ENCODE measurements around the gene VPS4A.
A peak's percentile ranks its signal among the peaks of the same experiment; 100 is the strongest.

VPS4A gene

GRCh38 chr16:69306031-69306430 lies 5.1 kb upstream of the VPS4A start:
- FAIRE-seq (no peak), DNase-seq (ENCODE audit: insufficient read length, low spot score) (no peak)

DNA sequence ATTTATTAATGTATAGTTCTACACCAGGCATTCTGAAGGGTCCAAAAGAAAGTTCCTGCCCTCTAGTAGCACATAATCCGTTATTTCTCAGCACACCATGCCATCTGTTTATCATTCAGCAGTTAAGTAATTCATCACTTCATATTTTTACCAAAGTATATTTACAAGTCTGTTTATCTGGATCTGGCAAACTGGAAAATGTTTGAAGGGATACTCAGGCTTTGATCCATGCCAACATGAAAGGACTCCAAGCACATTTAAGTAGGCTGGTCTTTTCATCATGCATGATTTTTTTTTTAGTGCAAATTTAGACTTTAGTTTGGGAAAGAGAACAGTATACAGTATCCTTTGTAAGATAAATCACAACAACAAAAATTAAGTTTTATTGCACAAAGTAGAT lies 4.1 kb upstream of the VPS4A start:
- FAIRE-seq (no peak), DNase-seq (ENCODE audit: insufficient read length, low spot score) (no peak)

- no peak for DNase-seq (ENCODE audit: insufficient read length, low spot score)
- no peak for FAIRE-seq
These were observed 3.3 kb upstream of the VPS4A start for GRCh38 chr16:69307856-69308255.

GRCh38 chr16:69309316-69309715 lies 1.8 kb upstream of the VPS4A start:
- no peak for FAIRE-seq
- DNase-seq (ENCODE audit: insufficient read length, low spot score): no peak

GRCh38 chr16:69311533-69312387 lies 610 bp downstream of the VPS4A start:
- FAIRE-seq: peak; percentile 54
- peak; percentile 37 for DNase-seq (ENCODE audit: insufficient read length, low spot score)

DNA sequence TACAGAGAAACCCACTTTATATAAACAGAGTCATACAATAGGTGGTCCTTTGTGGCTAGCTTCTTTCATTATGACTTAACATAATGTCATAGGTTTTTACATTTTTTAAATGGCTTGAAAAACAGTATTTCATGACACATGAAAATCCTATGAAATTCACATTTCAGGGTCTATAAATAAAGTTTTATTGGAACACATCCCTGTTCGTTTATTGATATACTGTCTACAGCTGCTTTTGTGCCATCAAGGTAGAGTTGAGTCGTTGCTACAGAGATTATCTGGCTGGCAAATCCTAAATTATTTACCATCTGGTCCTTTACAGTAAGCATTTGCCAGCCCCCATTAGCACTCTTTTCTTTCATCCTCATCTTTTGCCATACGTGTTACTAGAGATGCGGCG lies 2.3 kb downstream of the VPS4A start:
- FAIRE-seq: no peak
- DNase-seq (ENCODE audit: insufficient read length, low spot score): no peak

- no peak for FAIRE-seq
- DNase-seq (ENCODE audit: insufficient read length, low spot score): no peak
These were observed 3.4 kb downstream of the VPS4A start for GRCh38 chr16:69314534-69314933.

DNA sequence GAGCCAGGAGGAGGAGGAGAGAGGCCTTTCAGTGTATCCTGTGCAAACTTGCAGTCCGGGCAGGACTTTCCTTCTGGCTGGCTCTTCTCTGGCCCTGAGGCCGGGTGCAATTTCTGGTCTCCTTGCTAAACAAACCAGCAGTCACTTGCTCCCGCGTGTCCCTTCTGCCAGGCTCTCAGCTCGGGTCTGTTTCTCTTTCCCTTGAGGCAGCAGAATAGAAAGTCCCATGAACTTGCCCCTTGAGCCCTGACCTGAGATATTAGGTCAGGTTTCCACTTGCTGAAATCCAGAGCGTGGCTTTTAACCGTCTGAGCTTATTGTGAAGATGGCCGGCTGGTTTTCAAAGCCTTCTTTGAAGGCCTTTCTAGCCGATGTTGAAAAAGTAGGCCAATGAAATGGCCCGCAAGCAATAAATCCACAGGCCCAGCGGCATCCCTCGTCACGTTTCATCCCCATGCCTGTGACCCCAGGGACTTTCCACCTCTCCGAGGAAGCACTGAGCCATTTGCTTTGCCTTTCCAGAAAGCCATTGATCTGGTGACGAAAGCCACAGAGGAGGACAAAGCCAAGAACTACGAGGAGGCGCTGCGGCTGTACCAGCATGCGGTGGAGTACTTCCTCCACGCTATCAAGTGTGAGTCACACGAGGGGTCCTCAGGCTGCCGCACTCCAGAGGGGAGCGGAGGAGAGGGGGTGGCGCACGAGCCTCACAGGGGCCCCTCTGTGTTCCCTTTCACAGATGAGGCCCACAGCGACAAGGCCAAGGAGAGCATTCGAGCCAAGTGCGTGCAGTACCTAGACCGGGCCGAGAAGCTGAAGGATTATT lies 4.5 kb downstream of the VPS4A start:
- DNase-seq (ENCODE audit: insufficient read length, low spot score) (no peak), FAIRE-seq (no peak)

DNA sequence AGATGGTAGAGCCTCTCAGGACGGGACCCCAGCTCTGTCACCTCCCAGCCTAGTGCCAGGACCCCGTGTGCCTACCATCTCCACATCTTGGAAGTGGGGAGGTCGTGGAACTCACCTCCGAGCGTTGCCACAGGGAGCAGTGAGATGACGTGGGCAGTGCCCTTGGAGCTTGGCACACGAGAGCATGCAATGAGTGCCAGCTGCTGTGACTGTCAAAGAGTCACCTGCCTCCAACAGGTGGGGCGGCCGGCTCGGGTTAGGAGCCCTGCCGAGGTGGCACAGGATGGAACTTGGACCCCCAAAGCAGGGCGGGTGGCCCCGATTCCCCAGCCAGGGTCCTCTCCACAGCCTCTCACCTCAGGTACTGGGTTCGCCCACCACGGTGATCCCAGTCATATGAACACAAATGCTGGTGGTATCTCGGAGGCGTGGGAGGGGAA lies 5.5 kb downstream of the VPS4A start:
- no peak for DNase-seq (ENCODE audit: insufficient read length, low spot score)
- FAIRE-seq: no peak

DNA sequence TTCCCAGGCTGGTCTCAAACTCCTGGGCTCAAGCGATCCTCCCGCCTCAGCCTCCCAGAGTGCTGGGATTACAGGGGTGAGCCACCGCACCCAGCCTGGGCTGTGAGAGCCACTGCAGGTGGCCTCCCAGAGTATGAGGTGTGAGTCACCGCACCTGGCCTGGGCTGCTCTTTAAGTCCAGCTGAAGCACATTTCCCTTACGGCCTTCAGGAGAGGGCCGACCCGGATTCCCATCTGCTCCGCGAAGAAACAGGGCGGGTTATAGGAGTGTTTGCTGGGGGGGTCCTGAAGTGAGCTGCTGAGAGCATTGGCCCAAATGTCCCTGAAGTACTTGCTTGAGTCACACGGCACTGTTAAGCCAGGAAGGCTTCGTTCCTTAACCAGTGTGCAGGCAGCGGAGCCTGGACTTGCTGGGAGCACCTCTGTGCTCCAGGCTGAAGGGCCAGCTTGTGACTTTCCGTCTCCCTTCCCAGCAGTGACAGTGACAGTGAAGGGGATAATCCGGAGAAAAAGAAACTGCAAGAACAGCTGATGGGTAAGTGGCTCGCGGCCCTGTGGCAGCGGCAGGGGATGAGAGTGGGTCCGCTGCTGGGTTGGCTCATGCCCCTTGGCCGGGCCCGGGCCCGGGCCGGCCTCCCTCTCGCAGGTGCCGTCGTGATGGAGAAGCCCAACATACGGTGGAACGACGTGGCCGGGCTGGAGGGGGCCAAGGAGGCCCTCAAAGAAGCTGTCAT lies 7.2 kb downstream of the VPS4A start:
- DNase-seq (ENCODE audit: insufficient read length, low spot score) (no peak), FAIRE-seq (no peak)

- FAIRE-seq (no peak), DNase-seq (ENCODE audit: insufficient read length, low spot score) (no peak)
These were observed 7.8 kb downstream of the VPS4A start for GRCh38 chr16:69318911-69319289.

GRCh38 chr16:69319381-69319780 lies 8.2 kb downstream of the VPS4A start:
- no peak for DNase-seq (ENCODE audit: insufficient read length, low spot score)
- no peak for FAIRE-seq

GRCh38 chr16:69319826-69320739 lies 8.9 kb downstream of the VPS4A start:
- FAIRE-seq: no peak
- no peak for DNase-seq (ENCODE audit: insufficient read length, low spot score)

GRCh38 chr16:69320740-69321073 lies 9.6 kb downstream of the VPS4A start:
- no peak for FAIRE-seq
- DNase-seq (ENCODE audit: insufficient read length, low spot score): no peak

DNA sequence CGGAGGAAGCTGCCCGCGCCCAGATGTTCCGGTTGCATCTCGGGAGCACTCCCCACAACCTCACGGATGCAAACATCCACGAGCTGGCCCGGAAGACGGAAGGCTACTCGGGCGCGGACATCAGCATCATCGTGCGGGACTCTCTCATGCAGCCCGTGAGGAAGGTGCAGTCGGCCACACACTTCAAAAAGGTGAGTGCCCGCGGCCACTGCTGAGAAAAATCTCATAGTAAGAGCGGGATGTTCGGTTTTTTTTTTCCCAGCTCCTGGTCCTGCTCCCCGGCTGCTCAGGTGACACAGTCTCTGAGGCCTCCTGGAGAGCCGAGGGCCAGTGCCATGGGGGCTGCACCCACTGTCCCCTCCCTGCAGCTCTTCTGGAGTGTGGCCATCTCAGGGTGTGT lies 9.9 kb downstream of the VPS4A start:
- FAIRE-seq: no peak
- DNase-seq (ENCODE audit: insufficient read length, low spot score): no peak

- no peak for FAIRE-seq
- DNase-seq (ENCODE audit: insufficient read length, low spot score): no peak
These were observed 11.2 kb downstream of the VPS4A start for GRCh38 chr16:69322343-69322742.

DNA sequence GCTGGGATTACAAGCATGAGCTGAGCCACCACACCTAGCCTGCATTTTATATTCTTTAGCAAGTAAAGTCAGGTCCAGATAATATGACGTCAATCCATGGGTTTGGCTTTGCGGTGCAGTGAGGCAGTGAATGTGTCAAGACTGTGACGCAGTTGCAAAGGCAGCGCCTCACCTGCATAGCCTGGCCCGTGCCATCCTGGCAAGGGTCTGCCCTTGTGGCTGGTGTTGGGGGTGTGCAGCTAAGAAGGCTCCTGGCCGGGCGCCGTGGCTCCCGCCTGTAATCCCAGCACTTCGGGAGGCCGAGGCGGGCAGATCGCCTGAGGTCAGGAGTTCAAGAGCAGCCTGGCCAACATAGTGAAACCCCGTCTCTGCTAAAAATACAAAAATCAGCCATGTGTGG lies 12.3 kb downstream of the VPS4A start:
- DNase-seq (ENCODE audit: insufficient read length, low spot score): no peak
- no peak for FAIRE-seq

DNA sequence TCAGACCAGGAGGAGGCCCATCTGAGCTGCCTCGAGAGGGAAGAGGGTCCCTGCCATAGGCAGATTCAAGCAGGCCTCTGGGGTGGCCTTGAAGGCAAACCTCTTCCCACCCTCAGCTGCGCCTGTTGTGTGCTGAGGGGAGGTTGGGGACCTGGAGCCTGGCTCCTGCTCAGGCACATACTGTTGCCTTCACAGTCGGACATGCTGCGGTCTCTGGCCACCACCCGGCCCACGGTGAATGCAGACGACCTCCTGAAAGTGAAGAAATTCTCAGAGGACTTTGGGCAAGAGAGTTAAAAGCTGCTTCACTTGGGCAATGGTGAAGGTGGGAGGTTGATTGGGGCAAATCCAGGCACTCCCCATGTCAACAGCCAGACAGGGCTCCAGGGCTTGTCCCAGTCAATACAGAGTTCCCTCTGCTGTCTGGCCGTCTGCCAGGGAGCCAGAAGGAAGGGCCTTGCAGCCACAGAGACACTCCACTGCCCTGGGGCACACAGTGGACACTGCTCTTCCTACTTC lies 12.9 kb downstream of the VPS4A start:
- no peak for FAIRE-seq
- no peak for DNase-seq (ENCODE audit: insufficient read length, low spot score)

GRCh38 chr16:69324585-69325253 lies 13.6 kb downstream of the VPS4A start:
- DNase-seq (ENCODE audit: insufficient read length, low spot score): no peak
- FAIRE-seq: no peak

- no peak for FAIRE-seq
These were observed 14.6 kb downstream of the VPS4A start for GRCh38 chr16:69325784-69326171.

More at GRCh38 chr16:69325784-69326171, 14.6 kb downstream of the VPS4A start:
- no peak for DNase-seq (ENCODE audit: insufficient read length, low spot score)
